Measurements from ENCODE around the gene TAT. TPM values are rescaled to one million over a fixed set of nuclear protein-coding genes. Genes with fewer than 3 reads are reported as not detected.

TAT gene
- total and polyA plus RNA-seq, 10 of the 15 experiments (the other 5 are each of a cell fraction or from before 2014, with no cell fraction given), result 0.01 to 0.44 (median 0.09) TPM; not detected in 4

DNA sequence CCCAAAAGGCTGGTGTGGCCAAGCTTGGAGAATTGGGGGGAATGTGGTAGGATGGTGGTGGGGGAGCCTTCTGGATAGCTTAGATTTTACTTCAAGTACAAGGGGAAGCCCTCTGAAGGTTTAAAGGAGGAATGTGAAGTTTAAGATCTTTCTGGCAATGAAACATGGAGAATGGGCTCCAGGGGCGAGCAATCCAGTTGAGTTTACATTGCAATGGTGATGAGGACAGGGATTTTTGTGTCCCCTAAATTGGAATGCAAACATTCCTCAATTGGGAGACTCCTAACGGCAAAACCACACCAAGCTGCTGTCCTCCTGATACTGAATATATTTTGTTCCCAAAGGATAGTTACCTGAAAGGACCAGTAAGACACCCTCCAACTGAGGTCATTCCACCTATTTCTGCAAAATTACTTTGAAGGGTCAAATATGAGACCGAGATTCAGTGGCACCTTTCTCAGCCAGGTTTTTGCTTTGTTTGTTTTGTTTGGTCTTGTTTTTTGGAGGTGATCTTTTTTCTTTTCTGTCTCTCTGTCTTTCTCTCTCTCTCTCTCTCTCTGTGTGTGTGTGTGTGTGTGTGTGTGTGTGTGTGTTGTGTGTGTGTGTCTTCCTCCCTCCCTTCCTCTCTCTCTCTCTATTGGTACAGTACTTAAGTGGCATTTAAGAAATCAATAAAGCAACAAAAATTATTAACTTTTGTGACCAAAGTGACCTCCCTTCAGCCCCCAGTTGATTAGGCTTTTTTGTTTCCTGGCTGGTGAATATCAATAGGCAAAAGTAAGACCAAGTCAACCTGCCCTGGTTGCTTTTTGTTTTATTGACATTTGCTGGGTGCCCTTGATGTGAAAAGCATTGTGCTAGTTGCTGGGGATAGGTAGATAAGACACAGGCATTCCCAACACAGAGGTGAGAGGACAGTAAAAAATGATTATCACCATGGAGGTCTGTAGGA, 16.4 kb upstream of the TAT start:
- RAD21 ChIA-PET (ENCODE audit: unreplicated experiment), result interaction anchor here (1.2 kb wide), 1 partner anchor 18 kb away, joined by 3 read pairs; no protein-coding TSS in a partner anchor
- SMC1A ChIA-PET (ENCODE audit: uncharacterized antibody, unreplicated experiment), result interaction anchor here (0.8 to 1.6 kb wide), 3 partner anchors 17 to 20 kb away, joined by 3 to 5 read pairs (median 4); no protein-coding TSS in a partner anchor
- no peak overlapping the region for H2AFZ ChIP-seq (ENCODE audit: control insufficient read depth, low read depth, low read length)
- no peaks in the 10 kb centered on the region for H3K79me2 ChIP-seq (ENCODE audit: control insufficient read depth, insufficient read depth, low read length)
- H3K9me3 ChIP-seq (replicated peaks; ENCODE audit: control insufficient read depth, insufficient read depth, low read length), result no peaks in the 10 kb centered on the region
- CTCF ChIA-PET, result interaction anchor here (1.4 to 3.5 kb wide), 4 partner anchors 15 to 55 kb away, joined by 3 to 12 read pairs (median 8); no protein-coding TSS in a partner anchor
- H3K27me3 ChIP-seq (replicated peaks in 1 of 2; ENCODE audit: control insufficient read depth in 2 of 2, insufficient read depth in 2 of 2, low read length in 1 of 2), result no peaks in the 10 kb centered on the region
- in situ Hi-C loops (cut with MboI), result no loop called here
- no peak for TF ChIP-seq MXI1 (IDR thresholded peaks at IDR 0.05; ENCODE audit: low read depth, low read length)
- TF ChIP-seq ZSCAN29 (IDR thresholded peaks at IDR 0.05), result no peak
- TF ChIP-seq, protein P1, sequence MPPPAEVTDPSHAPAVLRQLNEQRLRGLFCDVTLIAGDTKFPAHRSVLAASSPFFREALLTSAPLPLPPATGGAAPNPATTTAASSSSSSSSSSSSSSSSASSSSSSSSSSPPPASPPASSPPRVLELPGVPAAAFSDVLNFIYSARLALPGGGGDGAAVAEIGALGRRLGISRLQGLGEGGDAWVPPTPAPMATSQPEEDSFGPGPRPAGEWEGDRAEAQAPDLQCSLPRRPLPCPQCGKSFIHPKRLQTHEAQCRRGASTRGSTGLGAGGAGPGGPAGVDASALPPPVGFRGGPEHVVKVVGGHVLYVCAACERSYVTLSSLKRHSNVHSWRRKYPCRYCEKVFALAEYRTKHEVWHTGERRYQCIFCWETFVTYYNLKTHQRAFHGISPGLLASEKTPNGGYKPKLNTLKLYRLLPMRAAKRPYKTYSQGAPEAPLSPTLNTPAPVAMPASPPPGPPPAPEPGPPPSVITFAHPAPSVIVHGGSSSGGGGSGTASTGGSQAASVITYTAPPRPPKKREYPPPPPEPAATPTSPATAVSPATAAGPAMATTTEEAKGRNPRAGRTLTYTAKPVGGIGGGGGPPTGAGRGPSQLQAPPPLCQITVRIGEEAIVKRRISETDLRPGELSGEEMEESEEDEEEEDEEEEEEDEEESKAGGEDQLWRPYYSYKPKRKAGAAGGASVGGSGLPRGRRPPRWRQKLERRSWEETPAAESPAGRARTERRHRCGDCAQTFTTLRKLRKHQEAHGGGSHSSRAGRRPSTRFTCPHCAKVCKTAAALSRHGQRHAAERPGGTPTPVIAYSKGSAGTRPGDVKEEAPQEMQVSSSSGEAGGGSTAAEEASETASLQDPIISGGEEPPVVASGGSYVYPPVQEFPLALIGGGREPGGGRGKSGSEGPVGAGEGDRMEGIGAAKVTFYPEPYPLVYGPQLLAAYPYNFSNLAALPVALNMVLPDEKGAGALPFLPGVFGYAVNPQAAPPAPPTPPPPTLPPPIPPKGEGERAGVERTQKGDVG (CRISPR knock-in tag; IDR thresholded peaks at IDR 0.05), result no peak
- TF ChIP-seq SREBF2 (IDR thresholded peaks at IDR 0.05; ENCODE audit: low read length), result no peak
- TF ChIP-seq CHD4 (IDR thresholded peaks at IDR 0.05), result no peak
- TF ChIP-seq CHD2 (IDR thresholded peaks at IDR 0.05; ENCODE audit: borderline replicate concordance, low read depth, low read length), result no peak
- TF ChIP-seq GABPA (IDR thresholded peaks at IDR 0.05; ENCODE audit: low read depth), result no peak
- TF ChIP-seq POLR2AphosphoS5 (IDR thresholded peaks at IDR 0.05; ENCODE audit: low read length), result no peak
- no peak for TF ChIP-seq HCFC1 (IDR thresholded peaks at IDR 0.05; ENCODE audit: low read length)
- TF ChIP-seq NKRF (conservative IDR thresholded peaks at IDR 0.05), result no peak
- FAIRE-seq, result no peak
- no peaks in the 10 kb centered on the region for H3K4me1 ChIP-seq (ENCODE audit: control insufficient read depth, insufficient read depth, low read length)
- POLR2A ChIA-PET, result no interaction called here
- ATAC-seq, result no peak
- no TSS peak for BruUV-seq (replicated peaks)
- no peak overlapping the region for H3K9ac ChIP-seq (ENCODE audit: control insufficient read depth, insufficient read depth, low read length)
- intact Hi-C loops (cut with micrococcal nuclease; ENCODE audit: unreplicated experiment), result no loop called here
- 41% methylated on average over 3 of the region's 3 CpGs for WGBS (ENCODE audit: insufficient coverage, insufficient replicate concordance, low lambda C conversion rate, missing lambda C conversion rate)
- no peak overlapping the region for H3K4me2 ChIP-seq (ENCODE audit: control insufficient read depth, insufficient read depth)
- no peak overlapping the region for H3K4me3 ChIP-seq
- DNase-seq (ENCODE audit: low read depth, low spot score), result no peak
- H4K20me1 ChIP-seq (ENCODE audit: control insufficient read depth, insufficient read depth), result no peaks in the 10 kb centered on the region
- no peak overlapping the region for H3K27ac ChIP-seq (ENCODE audit: control insufficient read depth, insufficient read depth)
- no peaks in the 10 kb centered on the region for H3K36me3 ChIP-seq (ENCODE audit: control insufficient read depth in 2 of 2, insufficient read depth in 2 of 2, low read length in 1 of 2)
